Mesodermal cell (in vitro differentiated cells): ENCODE results near the gene CHD6.

Experiments
- H3K27ac ChIP-seq: 2 replicates; pipeline ENCODE4 v1.7.0; 2013; ENCODE audit warnings: mild to moderate bottlenecking, low read depth, low read length, moderate library complexity; ENCODE audit not compliant: severe bottlenecking
- H3K36me3 ChIP-seq: 2 replicates; pipeline ENCODE4 v1.7.1; 2013; ENCODE audit warnings: mild to moderate bottlenecking, low read length, moderate library complexity; ENCODE audit not compliant: control insufficient read depth, insufficient read depth
- H3K4me1 ChIP-seq: one replicate; pipeline ENCODE4 v1.7.1; 2013; ENCODE audit warnings: mild to moderate bottlenecking, low read length; ENCODE audit not compliant: insufficient read depth, control insufficient read depth, poor library complexity, severe bottlenecking
- H3K4me3 ChIP-seq: 2 replicates; pipeline ENCODE4 v1.7.0; 2013; ENCODE audit warnings: low read length, control low read depth, mild to moderate bottlenecking; ENCODE audit not compliant: insufficient read depth, poor library complexity, severe bottlenecking; ENCODE audit errors: extremely low read depth
- H3K9me3 ChIP-seq: 2 replicates; pipeline ENCODE4 v1.7.1; 2013; ENCODE audit warnings: mild to moderate bottlenecking, low read length, moderate library complexity; ENCODE audit not compliant: control insufficient read depth
- WGBS, 2 experiments: methylation state at CpG; one replicate each; pipeline ENCODE4 v1.1.5; 2013; ENCODE audit warnings: missing lambda C conversion rate in 2 of 2; ENCODE audit not compliant: insufficient coverage in 2 of 2; 5-methylcytosine and 5-hydroxymethylcytosine counted together

Gene CHD6

GRCh38 chr20:41444821-41445220, 173.4 kb downstream of the CHD6 start:
- Histone ChIP-seq H3K36me3 (peaks cover 91% of the 10 kb centered on the region), H3K4me1 (no peaks in the 10 kb centered on the region), H3K4me3 (no peak overlapping the region), H3K27ac (no peak overlapping the region), H3K9me3 (no peaks in the 10 kb centered on the region)

- peaks cover 95% of the 10 kb centered on the region for H3K36me3 ChIP-seq
- no peaks in the 10 kb centered on the region for H3K4me1 ChIP-seq
- no peak overlapping the region for H3K27ac ChIP-seq
Observed at GRCh38 chr20:41443691-41444090, 174.5 kb downstream of the CHD6 start.

GRCh38 chr20:41440882-41441281, 177.3 kb downstream of the CHD6 start:
- H3K9me3 ChIP-seq = no peaks in the 10 kb centered on the region
- WGBS, 2 experiments = 77 to 96% methylated on average over 2 to 3 of the region's 3 CpGs
- no peak overlapping the region for H3K27ac ChIP-seq
- H3K36me3 ChIP-seq = peaks cover 94% of the 10 kb centered on the region
- H3K4me3 ChIP-seq = no peak overlapping the region
- H3K4me1 ChIP-seq = no peaks in the 10 kb centered on the region

More at GRCh38 chr20:41443691-41444090, 174.5 kb downstream of the CHD6 start:
- Histone ChIP-seq H3K9me3 (no peaks in the 10 kb centered on the region), H3K4me3 (no peak overlapping the region)

- Histone ChIP-seq H3K36me3 (peaks cover 77% of the 10 kb centered on the region), H3K27ac (no peak overlapping the region), H3K4me1 (no peaks in the 10 kb centered on the region), H3K9me3 (no peaks in the 10 kb centered on the region), H3K4me3 (no peak overlapping the region)
- WGBS, 2 experiments = 79 to 80% methylated on average over 2 of the region's 2 CpGs
Observed at GRCh38 chr20:41437836-41438235, 180.3 kb downstream of the CHD6 start.

GRCh38 chr20:41436679-41437078, 181.5 kb downstream of the CHD6 start:
- Histone ChIP-seq H3K4me1 (no peaks in the 10 kb centered on the region), H3K9me3 (no peaks in the 10 kb centered on the region), H3K4me3 (no peak overlapping the region), H3K36me3 (peaks cover 67% of the 10 kb centered on the region), H3K27ac (no peak overlapping the region)
- no CpG with 5 or more reads among the region's 4 CpGs for WGBS, 2 experiments

GRCh38 chr20:41433203-41433602, 185.0 kb downstream of the CHD6 start:
- H3K27ac ChIP-seq = no peak overlapping the region

GRCh38 chr20:41432746-41433145, 185.4 kb downstream of the CHD6 start:
- no peak overlapping the region for H3K4me3 ChIP-seq
- H3K4me1 ChIP-seq = peaks cover 5% of the 10 kb centered on the region
- no peaks in the 10 kb centered on the region for H3K9me3 ChIP-seq
- no peak overlapping the region for H3K27ac ChIP-seq
- H3K36me3 ChIP-seq = peaks cover 53% of the 10 kb centered on the region

More at GRCh38 chr20:41433203-41433602, 185.0 kb downstream of the CHD6 start:
- Histone ChIP-seq H3K4me1 (peaks cover 5% of the 10 kb centered on the region), H3K36me3 (peaks cover 52% of the 10 kb centered on the region), H3K9me3 (no peaks in the 10 kb centered on the region), H3K4me3 (no peak overlapping the region)
- 100% methylated on average over 1 of the region's 4 CpGs; no CpG with 5 or more reads in 1 of the 2 experiments for WGBS, 2 experiments

- Histone ChIP-seq H3K4me1 (peaks cover 16% of the 10 kb centered on the region), H3K27ac (no peak overlapping the region), H3K4me3 (no peak overlapping the region), H3K36me3 (peaks cover 61% of the 10 kb centered on the region), H3K9me3 (no peaks in the 10 kb centered on the region)
- 88 to 96% methylated on average over 2 to 3 of the region's 3 CpGs for WGBS, 2 experiments
Observed at GRCh38 chr20:41428285-41428684, 189.9 kb downstream of the CHD6 start.

- H3K4me3 ChIP-seq = no peak overlapping the region
- H3K27ac ChIP-seq = no peak overlapping the region
- H3K9me3 ChIP-seq = no peaks in the 10 kb centered on the region
- WGBS, 2 experiments = no CpG with 5 or more reads among the region's 1 CpG
- H3K36me3 ChIP-seq = peaks cover 65% of the 10 kb centered on the region
- H3K4me1 ChIP-seq = peaks cover 16% of the 10 kb centered on the region
Observed at GRCh38 chr20:41427833-41428232, 190.3 kb downstream of the CHD6 start.

- Histone ChIP-seq H3K4me3 (no peak overlapping the region), H3K27ac (no peak overlapping the region), H3K9me3 (no peaks in the 10 kb centered on the region), H3K4me1 (peaks cover 16% of the 10 kb centered on the region), H3K36me3 (peaks cover 74% of the 10 kb centered on the region)
- WGBS, 2 experiments = 90 to 95% methylated on average over 8 of the region's 8 CpGs
Observed at GRCh38 chr20:41426976-41427375, 191.2 kb downstream of the CHD6 start.

GRCh38 chr20:41426086-41426830, 191.9 kb downstream of the CHD6 start:
- WGBS, 2 experiments = 88 to 95% methylated on average over 6 of the region's 11 CpGs
- H3K36me3 ChIP-seq = peaks cover 81% of the 10 kb centered on the region
- no peak overlapping the region for H3K4me3 ChIP-seq
- no peak overlapping the region for H3K27ac ChIP-seq
- no peaks in the 10 kb centered on the region for H3K9me3 ChIP-seq
- peaks cover 16% of the 10 kb centered on the region for H3K4me1 ChIP-seq
